ENCODE measurements around the gene CREB3.

The CREB3 gene

GRCh38 chr9:35703906-35704672 lies 28.4 kb upstream of the CREB3 start:
- no peak for DNase-seq

- DNase-seq = peak in 1 of 2 experiments; percentile 20
Observed at GRCh38 chr9:35705372-35705771, 27.1 kb upstream of the CREB3 start.

- no peak for DNase-seq
Observed at GRCh38 chr9:35705836-35706430, 26.5 kb upstream of the CREB3 start.

GRCh38 chr9:35706951-35707350 lies 25.5 kb upstream of the CREB3 start:
- DNase-seq = no peak

- no peak for DNase-seq
Observed at GRCh38 chr9:35708146-35708545, 24.3 kb upstream of the CREB3 start.

- DNase-seq = no peak
Observed at GRCh38 chr9:35710818-35711500, 21.5 kb upstream of the CREB3 start.

- no peak for DNase-seq
Observed at GRCh38 chr9:35711501-35712428, 20.7 kb upstream of the CREB3 start.

GRCh38 chr9:35712762-35713400 lies 19.6 kb upstream of the CREB3 start:
- no peak for DNase-seq

- DNase-seq = no peak
Observed at GRCh38 chr9:35713578-35713977, 18.9 kb upstream of the CREB3 start.

- no peak for DNase-seq
Observed at GRCh38 chr9:35714123-35714522, 18.3 kb upstream of the CREB3 start.

- no peak for DNase-seq
Observed at GRCh38 chr9:35714579-35715252, 17.8 kb upstream of the CREB3 start.

- DNase-seq = no peak
Observed at GRCh38 chr9:35716230-35716629, 16.2 kb upstream of the CREB3 start.

- no peak for DNase-seq
Observed at GRCh38 chr9:35717132-35717870, 15.2 kb upstream of the CREB3 start.

- DNase-seq = no peak
Observed at GRCh38 chr9:35718721-35719511, 13.6 kb upstream of the CREB3 start.

- DNase-seq = no peak
Observed at GRCh38 chr9:35719546-35719945, 12.9 kb upstream of the CREB3 start.

GRCh38 chr9:35723426-35723825 lies 9.0 kb upstream of the CREB3 start:
- DNase-seq = no peak

- no peak for DNase-seq
Observed at GRCh38 chr9:35723908-35724307, 8.6 kb upstream of the CREB3 start.

GRCh38 chr9:35725362-35725761 lies 7.1 kb upstream of the CREB3 start:
- DNase-seq = no peak

- DNase-seq = peak; percentile 23 to 36
Observed at GRCh38 chr9:35726931-35727330, 5.5 kb upstream of the CREB3 start.

- DNase-seq = no peak
Observed at GRCh38 chr9:35727676-35728040, 4.8 kb upstream of the CREB3 start.

Measured in AML-193 (cell line).